ENCODE data around the gene PTH1R.

Gene PTH1R

GRCh38 chr3:46852839-46853355 is 24.6 kb upstream of the PTH1R start:
- no peak for DNase-seq (ENCODE audit: low read depth in 1 of 2, low spot score in 1 of 2)
- TF ChIP-seq JUND (IDR thresholded peaks at IDR 0.05; ENCODE audit: low read depth): no peak
- in situ Hi-C loops (cut with HindIII; ENCODE audit: low pct_unique_long_range_greater_than_20kb, low sequenced_read_pairs): no loop called here

- DNase-seq (ENCODE audit: low read depth in 1 of 2, low spot score in 1 of 2): no peak
- TF ChIP-seq JUND (IDR thresholded peaks at IDR 0.05; ENCODE audit: low read depth): no peak
- in situ Hi-C loops (cut with HindIII; ENCODE audit: low pct_unique_long_range_greater_than_20kb, low sequenced_read_pairs): no loop called here
Observed at GRCh38 chr3:46853441-46854415, 23.8 kb upstream of the PTH1R start.

GRCh38 chr3:46854555-46854991 is 22.9 kb upstream of the PTH1R start:
- in situ Hi-C loops (cut with HindIII; ENCODE audit: low pct_unique_long_range_greater_than_20kb, low sequenced_read_pairs): no loop called here

GRCh38 chr3:46856576-46857471 is 20.7 kb upstream of the PTH1R start:
- TF ChIP-seq JUND (IDR thresholded peaks at IDR 0.05; ENCODE audit: low read depth): no peak
- no peak for DNase-seq (ENCODE audit: low read depth in 1 of 2, low spot score in 1 of 2)
- in situ Hi-C loops (cut with HindIII; ENCODE audit: low pct_unique_long_range_greater_than_20kb, low sequenced_read_pairs): no loop called here

More at GRCh38 chr3:46854555-46854991, 22.9 kb upstream of the PTH1R start:
- no peak for DNase-seq (ENCODE audit: low read depth in 1 of 2, low spot score in 1 of 2)
- no peak for TF ChIP-seq JUND (IDR thresholded peaks at IDR 0.05; ENCODE audit: low read depth)

- no peak for TF ChIP-seq JUND (IDR thresholded peaks at IDR 0.05; ENCODE audit: low read depth)
- no peak for DNase-seq (ENCODE audit: low read depth in 1 of 2, low spot score in 1 of 2)
- in situ Hi-C loops (cut with HindIII; ENCODE audit: low pct_unique_long_range_greater_than_20kb, low sequenced_read_pairs): no loop called here
Observed at GRCh38 chr3:46857485-46858341, 19.8 kb upstream of the PTH1R start.

GRCh38 chr3:46858456-46858855 is 19.1 kb upstream of the PTH1R start:
- DNase-seq (ENCODE audit: low read depth in 1 of 2, low spot score in 1 of 2): no peak
- TF ChIP-seq JUND (IDR thresholded peaks at IDR 0.05; ENCODE audit: low read depth): no peak
- in situ Hi-C loops (cut with HindIII; ENCODE audit: low pct_unique_long_range_greater_than_20kb, low sequenced_read_pairs): no loop called here

GRCh38 chr3:46859001-46859710 is 18.4 kb upstream of the PTH1R start:
- in situ Hi-C loops (cut with HindIII; ENCODE audit: low pct_unique_long_range_greater_than_20kb, low sequenced_read_pairs): no loop called here
- no peak for DNase-seq (ENCODE audit: low read depth in 1 of 2, low spot score in 1 of 2)
- no peak for TF ChIP-seq JUND (IDR thresholded peaks at IDR 0.05; ENCODE audit: low read depth)

- DNase-seq (ENCODE audit: low read depth in 1 of 2, low spot score in 1 of 2): peak in 1 of 2 experiments; percentile 44
- TF ChIP-seq JUND (IDR thresholded peaks at IDR 0.05; ENCODE audit: low read depth): no peak
- in situ Hi-C loops (cut with HindIII; ENCODE audit: low pct_unique_long_range_greater_than_20kb, low sequenced_read_pairs): no loop called here
Observed at GRCh38 chr3:46860017-46860809, 17.3 kb upstream of the PTH1R start.

GRCh38 chr3:46860810-46861604 is 16.5 kb upstream of the PTH1R start:
- no peak for TF ChIP-seq JUND (IDR thresholded peaks at IDR 0.05; ENCODE audit: low read depth)
- no peak for DNase-seq (ENCODE audit: low read depth in 1 of 2, low spot score in 1 of 2)
- in situ Hi-C loops (cut with HindIII; ENCODE audit: low pct_unique_long_range_greater_than_20kb, low sequenced_read_pairs): no loop called here

Data from T47D (cell line).